Urothelium cell line (cell line): Measurements from ENCODE around the gene LCLAT1.

Source experiments
- DNase-seq: peaks from one replicate; pipeline ENCODE4 v3.0.0; 2011; ENCODE audit warnings: low spot score, mixed read lengths
- FAIRE-seq: peaks from 2 replicates; lab custom pipeline; 2011; peaks lifted over from hg19 to GRCh38; lab: Jason Lieb, UNC

LCLAT1 gene

DNA sequence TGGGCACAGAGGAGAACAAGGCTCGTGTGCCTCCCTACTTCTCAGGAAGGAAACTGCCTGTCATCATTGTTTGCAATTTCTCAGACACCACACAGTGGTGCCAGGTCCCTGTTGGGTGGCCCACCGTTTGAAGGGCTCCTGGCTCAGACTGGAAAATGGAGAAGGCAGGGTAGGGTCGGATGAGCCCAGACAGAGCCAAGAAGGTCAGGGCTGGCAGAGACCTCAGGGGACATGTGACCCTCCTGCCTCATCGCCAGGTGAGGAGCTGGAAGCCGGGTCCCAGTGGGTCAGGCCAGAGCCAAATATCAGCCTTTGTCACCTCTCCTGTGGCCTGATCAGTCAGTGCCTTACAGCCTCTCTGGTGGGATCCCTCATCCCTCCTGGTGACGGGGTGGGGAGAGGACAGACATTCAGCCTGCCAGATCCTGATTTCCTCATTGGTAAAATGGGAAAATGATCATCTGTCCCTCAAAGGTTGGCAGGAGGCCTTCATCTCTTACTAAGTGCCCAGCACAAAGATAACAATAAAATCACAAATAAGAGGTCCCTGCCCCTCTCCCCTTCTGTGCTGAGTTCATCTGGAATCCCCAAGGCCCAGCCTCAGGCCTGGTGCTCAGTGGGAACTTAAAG lies 242.6 kb downstream of the LCLAT1 start:
- DNase-seq (no peak), FAIRE-seq (no peak)

DNA sequence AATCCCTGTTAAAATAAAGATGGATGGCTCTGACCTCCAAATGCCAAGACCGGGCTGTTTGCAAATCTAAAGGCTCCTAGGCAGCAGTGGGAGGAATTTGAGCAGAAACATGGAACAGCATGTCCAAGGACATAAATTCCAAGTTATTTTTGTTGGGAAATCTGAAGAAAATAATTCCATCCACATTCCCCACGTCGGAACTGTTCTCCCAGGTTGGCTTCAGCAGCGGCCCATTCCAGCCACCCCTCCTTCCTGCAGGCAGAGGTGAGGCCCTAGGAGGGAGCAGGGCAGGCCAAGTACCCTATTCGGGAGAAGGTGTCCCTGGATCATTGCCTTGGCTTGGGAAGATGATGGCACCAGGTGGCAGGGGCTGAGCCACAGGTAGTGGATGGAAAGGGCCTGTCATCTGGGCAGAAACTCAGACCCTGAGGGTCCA lies 243.1 kb downstream of the LCLAT1 start:
- no peak for DNase-seq
- no peak for FAIRE-seq

- DNase-seq (no peak), FAIRE-seq (no peak)
Observed at GRCh38 chr2:30691091-30691947, 244.3 kb downstream of the LCLAT1 start.

GRCh38 chr2:30691948-30692828 lies 245.1 kb downstream of the LCLAT1 start:
- FAIRE-seq (no peak), DNase-seq (no peak)

GRCh38 chr2:30692829-30693275 lies 245.8 kb downstream of the LCLAT1 start:
- FAIRE-seq = peak; percentile 20
- DNase-seq = no peak
